Kidney epithelial cell (primary cell): ENCODE data around the gene MYO18A. TPM values are rescaled to one million over a fixed set of nuclear protein-coding genes. Genes with fewer than 3 reads are reported as not detected.
"Not testable (repeated sequence)": the region's sequence is repeated elsewhere in the genome, so short reads cannot be mapped to it uniquely, and the experiment has no call there.

ENCODE experiments used
- DNase-seq: peaks from one replicate; pipeline ENCODE4 v3.0.0-alpha.2; 2010; ENCODE audit warnings: low read depth
- H3K27me3 ChIP-seq: 2 replicates; pipeline ENCODE4 v1.6.0; 2011; ENCODE audit warnings: low read length; ENCODE audit not compliant: control insufficient read depth, insufficient read depth
- H3K36me3 ChIP-seq: 2 replicates; pipeline ENCODE4 v1.5.1; 2011; ENCODE audit warnings: low read length; ENCODE audit not compliant: control insufficient read depth, insufficient read depth
- H3K4me3 ChIP-seq: 2 replicates; pipeline ENCODE4 v1.5.1; 2011; ENCODE audit warnings: low read depth, mild to moderate bottlenecking, control low read depth, low read length
- CTCF ChIP-seq: IDR thresholded peaks from 2 replicates; pipeline ENCODE4 v1.5.1; 2011; ENCODE audit warnings: mild to moderate bottlenecking, moderate library complexity, low read length, control low read depth, inconsistent platforms; ENCODE audit not compliant: insufficient read depth, poor library complexity, severe bottlenecking
- total RNA-seq: library from RNA; depleted of rRNA; stranded (reverse); fragments of >200 nt; gene quantifications from 2 replicates; pipeline ENCODE4 v1.2.3, GENCODE V29; 2015

MYO18A gene
- total RNA-seq, 1 donor from 2014 or later: 19.8 TPM

GRCh38 chr17:29175349-29175748, 4.8 kb downstream of the MYO18A start:
- Histone ChIP-seq H3K4me3 (no peak overlapping the region), H3K36me3 (no peaks in the 10 kb centered on the region), H3K27me3 (no peaks in the 10 kb centered on the region)
- TF ChIP-seq CTCF: no peak
- DNase-seq: no peak

GRCh38 chr17:29172589-29172988, 7.6 kb downstream of the MYO18A start:
- Histone ChIP-seq H3K4me3 (no peak overlapping the region), H3K36me3 (no peaks in the 10 kb centered on the region), H3K27me3 (no peaks in the 10 kb centered on the region)
- TF ChIP-seq CTCF: no peak
- DNase-seq: no peak

- Histone ChIP-seq H3K27me3 (no peaks in the 10 kb centered on the region), H3K36me3 (no peaks in the 10 kb centered on the region), H3K4me3 (no peak overlapping the region)
- no peak for TF ChIP-seq CTCF
- DNase-seq: no peak
These were observed 9.5 kb downstream of the MYO18A start for GRCh38 chr17:29170682-29171081.

GRCh38 chr17:29169806-29170591, 10.2 kb downstream of the MYO18A start:
- no peaks in the 10 kb centered on the region for H3K27me3 ChIP-seq
- H3K4me3 ChIP-seq: no peak overlapping the region
- H3K36me3 ChIP-seq: no peaks in the 10 kb centered on the region
- TF ChIP-seq CTCF: no peak
- no peak for DNase-seq

- H3K36me3 ChIP-seq, H3K4me3 ChIP-seq, H3K27me3 ChIP-seq, DNase-seq: not testable (repeated sequence)
These were observed 11.5 kb downstream of the MYO18A start for GRCh38 chr17:29168759-29169126.

- Histone ChIP-seq H3K27me3 (no peaks in the 10 kb centered on the region), H3K4me3 (no peak overlapping the region), H3K36me3 (no peaks in the 10 kb centered on the region)
- DNase-seq: no peak
- TF ChIP-seq CTCF: no peak
These were observed 12.0 kb downstream of the MYO18A start for GRCh38 chr17:29168079-29168758.
